PC-3 (cell line): ENCODE data around the gene SIL1. TPM values are rescaled to one million over a fixed set of nuclear protein-coding genes. Genes with fewer than 3 reads are reported as not detected.

Experiments
- ATAC-seq: fragments of 200-7000 bp; cut with Tn5 transposase; 2 replicates; pipeline ENCODE4 v1.9.1; 2020; ENCODE audit warnings: mild to moderate bottlenecking, moderate library complexity
- BruUV-seq: library from RNA; stranded (reverse); fragments of 400-500 nt; replicated peaks from 2 replicates; lab custom pipeline; 2021; lab: Mats Ljungman, UMichigan
- CTCF ChIA-PET: fragments of 300-600 bp; sonication (Branson Sonifier 250); formaldehyde crosslinking; loops from one replicate; lab custom pipeline; 2022; ENCODE audit warnings: antibody characterized with exemption; lab: Charles Lee
- POLR2A ChIA-PET: fragments of 300-600 bp; sonication (Branson Sonifier 250); formaldehyde crosslinking; loops from one replicate; lab custom pipeline; 2022; ENCODE audit warnings: antibody characterized with exemption; ENCODE audit not compliant: unreplicated experiment; lab: Charles Lee
- DNase-seq: peaks from one replicate; pipeline ENCODE4 v3.0.0-alpha.2; 2015
- H2AFZ ChIP-seq: fragments of 300-600 bp; sonication (generic); 2 replicates; pipeline ENCODE4 v1.6.0; 2016; ENCODE audit warnings: antibody characterized with exemption, low read length
- H3F3A ChIP-seq: fragments of 300-600 bp; sonication (generic); one replicate; pipeline ENCODE4 v1.6.0; 2017; ENCODE audit warnings: antibody characterized with exemption, low read length, control low read depth, mild to moderate bottlenecking; ENCODE audit not compliant: unreplicated experiment
- H3K27ac ChIP-seq: fragments of 300-600 bp; sonication (generic); 2 replicates; pipeline ENCODE4 v1.5.1; 2016; ENCODE audit warnings: mild to moderate bottlenecking, low read length
- H3K27me3 ChIP-seq: fragments of 300-600 bp; sonication (generic); 2 replicates; pipeline ENCODE4 v1.6.1; 2016; ENCODE audit warnings: low read length, mixed read lengths
- H3K36me3 ChIP-seq: fragments of 300-600 bp; sonication (generic); 2 replicates; pipeline ENCODE4 v1.6.1; 2016; ENCODE audit warnings: low read depth, mixed run types, low read length, mixed read lengths
- H3K4me1 ChIP-seq: fragments of 300-600 bp; sonication (generic); 2 replicates; pipeline ENCODE4 v1.5.1; 2016; ENCODE audit warnings: low read length; ENCODE audit not compliant: insufficient read depth
- H3K4me2 ChIP-seq: fragments of 300-600 bp; sonication (generic); 2 replicates; pipeline ENCODE4 v1.6.0; 2016; ENCODE audit warnings: low read length
- H3K4me3 ChIP-seq: fragments of 300-600 bp; sonication (generic); 2 replicates; pipeline ENCODE4 v1.5.1; 2016; ENCODE audit warnings: mild to moderate bottlenecking, low read length, mixed read lengths
- H3K79me2 ChIP-seq: fragments of 300-600 bp; sonication (generic); 2 replicates; pipeline ENCODE4 v1.6.1; 2017; ENCODE audit warnings: low read length, mixed read lengths
- H3K9ac ChIP-seq: fragments of 300-600 bp; sonication (generic); 2 replicates; pipeline ENCODE4 v1.6.0; 2016; ENCODE audit warnings: mild to moderate bottlenecking, low read length
- H3K9me2 ChIP-seq: fragments of 300-600 bp; sonication (generic); replicated peaks from 2 replicates; pipeline ENCODE4 v1.6.1; 2016; ENCODE audit warnings: mixed run types, low read length, mixed read lengths
- H3K9me3 ChIP-seq: fragments of 300-600 bp; sonication (generic); 2 replicates; pipeline ENCODE4 v1.6.1; 2016; ENCODE audit warnings: low read length, mixed read lengths
- H4K20me1 ChIP-seq: fragments of 300-600 bp; sonication (generic); 2 replicates; pipeline ENCODE4 v1.6.1; 2016; ENCODE audit warnings: low read length, mixed read lengths
- CTCF ChIP-seq: fragments of 300-600 bp; sonication (generic); conservative IDR thresholded peaks from 2 replicates; pipeline ENCODE4 v1.5.1; 2017; ENCODE audit warnings: antibody characterized with exemption, low read depth, mild to moderate bottlenecking, low read length
- EZH2 ChIP-seq: fragments of 300-600 bp; sonication (generic); IDR thresholded peaks from one replicate; pipeline ENCODE4 v1.6.1; 2017; ENCODE audit warnings: antibody characterized with exemption, mild to moderate bottlenecking, low read length; ENCODE audit not compliant: unreplicated experiment
- EZH2phosphoT487 ChIP-seq: fragments of 300-600 bp; sonication (generic); IDR thresholded peaks from 2 replicates; pipeline ENCODE4 v1.6.1; 2018; ENCODE audit warnings: mild to moderate bottlenecking, antibody characterized with exemption, low read length, borderline replicate concordance
- intact Hi-C: fragments of 100-400 bp; cut with micrococcal nuclease; formaldehyde crosslinking; loops from 2 replicates; pipeline ENCODE4 v1.9.0; 2023
- total RNA-seq: library from RNA; depleted of rRNA; stranded (reverse); fragments of >200 nt; gene quantifications from 2 replicates; pipeline ENCODE4 v1.2.3, GENCODE V29; 2014

The SIL1 gene
- total RNA-seq, 1 experiment from 2014 or later, result 7.9 TPM

GRCh38 chr5:138936225-138936967 lies 261.8 kb downstream of the SIL1 start:
- intact Hi-C loops, result no loop called here
- no peak for DNase-seq
- H3K27ac ChIP-seq, result no peak overlapping the region

GRCh38 chr5:138935466-138935865 lies 262.7 kb downstream of the SIL1 start:
- no TSS peak for BruUV-seq
- no peaks in the 10 kb centered on the region for H3K4me1 ChIP-seq
- no peaks in the 10 kb centered on the region for H3K27me3 ChIP-seq
- ATAC-seq (no peak), DNase-seq (no peak)
- no peaks in the 10 kb centered on the region for H3K79me2 ChIP-seq
- TF ChIP-seq CTCF (no peak), EZH2 (no peak)
- POLR2A ChIA-PET, result no interaction called here
- no peak overlapping the region for H2AFZ ChIP-seq
- H3K4me2 ChIP-seq, result no peak overlapping the region
- no peaks in the 10 kb centered on the region for H3K9me2 ChIP-seq
- CTCF ChIA-PET, result no interaction called here
- H3K4me3 ChIP-seq, result no peak overlapping the region
- H3K36me3 ChIP-seq, result no peaks in the 10 kb centered on the region
- no peaks in the 10 kb centered on the region for H4K20me1 ChIP-seq
- H3K27ac ChIP-seq, result no peak overlapping the region
- intact Hi-C loops, result no loop called here
- H3K9ac ChIP-seq, result no peak overlapping the region
- no peaks in the 10 kb centered on the region for H3F3A ChIP-seq
- no peaks in the 10 kb centered on the region for H3K9me3 ChIP-seq

More at GRCh38 chr5:138936225-138936967, 261.8 kb downstream of the SIL1 start:
- Histone ChIP-seq H4K20me1 (no peaks in the 10 kb centered on the region), H3K27me3 (no peaks in the 10 kb centered on the region), H3K36me3 (no peaks in the 10 kb centered on the region), H3F3A (no peaks in the 10 kb centered on the region), H3K9me2 (no peaks in the 10 kb centered on the region), H3K4me3 (no peak overlapping the region), H3K9ac (no peak overlapping the region), H3K9me3 (no peaks in the 10 kb centered on the region), H3K4me1 (no peaks in the 10 kb centered on the region), H3K4me2 (no peak overlapping the region), H2AFZ (no peak overlapping the region), H3K79me2 (no peaks in the 10 kb centered on the region)
- TF ChIP-seq EZH2 (no peak), CTCF (no peak), EZH2phosphoT487 (no peak)
- ATAC-seq, result no peak
- ChIA-PET POLR2A (no interaction called here), CTCF (no interaction called here)
- no TSS peak for BruUV-seq

GRCh38 chr5:138934971-138935370 lies 263.2 kb downstream of the SIL1 start:
- no peaks in the 10 kb centered on the region for H3K79me2 ChIP-seq
- H3K9ac ChIP-seq, result no peak overlapping the region
- H3K4me2 ChIP-seq, result no peak overlapping the region
- ATAC-seq (no peak), DNase-seq (no peak)
- CTCF ChIA-PET, result no interaction called here
- TF ChIP-seq EZH2 (no peak), CTCF (no peak), EZH2phosphoT487 (no peak)
- intact Hi-C loops, result no loop called here
- H3K4me1 ChIP-seq, result no peaks in the 10 kb centered on the region
- H2AFZ ChIP-seq, result no peak overlapping the region
- no peaks in the 10 kb centered on the region for H4K20me1 ChIP-seq
- no peaks in the 10 kb centered on the region for H3K9me3 ChIP-seq
- H3K27me3 ChIP-seq, result no peaks in the 10 kb centered on the region
- H3K27ac ChIP-seq, result no peak overlapping the region
- no TSS peak for BruUV-seq
- H3K9me2 ChIP-seq, result no peaks in the 10 kb centered on the region
- H3K36me3 ChIP-seq, result no peaks in the 10 kb centered on the region
- no peaks in the 10 kb centered on the region for H3F3A ChIP-seq
- H3K4me3 ChIP-seq, result no peak overlapping the region
- POLR2A ChIA-PET, result no interaction called here
